ENCODE measurements around the gene NPHS1. TPM values are rescaled to one million over a fixed set of nuclear protein-coding genes. Genes with fewer than 3 reads are reported as not detected.
A peak's percentile ranks its signal among the peaks of the same experiment; 100 is the strongest.

NPHS1 gene
- polyA plus RNA-seq, 3 donors, result not detected

DNA sequence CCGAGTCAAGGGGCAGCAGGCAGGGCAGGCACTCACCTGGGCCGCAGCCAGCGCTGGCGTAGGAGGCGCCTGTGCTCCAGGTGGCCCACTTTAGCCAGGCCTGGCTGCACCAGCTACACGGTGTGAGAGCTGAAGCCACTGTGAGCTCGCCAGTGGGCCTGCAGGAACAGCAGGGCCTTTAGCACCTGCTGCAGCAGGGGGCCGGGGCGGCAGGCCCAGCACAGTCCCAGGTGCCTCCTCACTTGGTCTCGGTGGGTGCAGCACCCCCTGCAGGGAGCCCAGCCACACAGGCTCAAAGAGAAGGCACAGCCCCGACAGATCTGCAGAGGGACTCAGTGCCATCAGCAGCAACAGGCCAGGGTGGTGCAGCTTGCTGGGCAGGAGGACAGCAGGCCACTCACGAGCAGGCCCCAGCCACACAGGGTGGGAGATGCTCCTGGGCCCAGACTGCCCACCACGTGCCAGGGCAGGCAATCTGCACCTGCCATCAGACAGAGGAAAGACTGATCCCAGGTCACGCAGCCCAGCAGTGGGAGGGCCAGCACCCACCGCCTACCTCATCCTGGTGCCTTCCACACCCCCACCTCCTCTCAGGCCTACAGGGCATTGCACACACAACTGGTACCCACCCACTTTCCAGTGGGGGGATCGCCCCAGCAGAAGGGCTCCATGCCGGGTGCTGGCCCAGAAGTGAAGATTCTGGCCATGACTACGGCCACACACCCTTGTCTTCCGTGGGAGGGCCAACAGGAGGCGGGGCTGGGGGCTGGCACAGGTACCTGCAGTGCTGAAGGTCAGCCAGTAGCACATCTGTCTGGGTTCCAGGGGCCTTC is 61.1 kb downstream of the NPHS1 start:
- peak in 1 of 3 donors; percentile 3 for DNase-seq
- WGBS (ENCODE audit: insufficient coverage), result 80% methylated on average over 20 of the region's 20 CpGs
- no peaks in the 10 kb centered on the region for H3K4me1 Mint-ChIP-seq
- Histone ChIP-seq H3K27me3 (ENCODE audit: control insufficient read depth in 2 of 2, insufficient read depth in 2 of 2, low read length in 2 of 2) (peaks cover 0 to under 1% of the 10 kb centered on the region in 2 donors), H3K4me2 (replicated peaks; ENCODE audit: extremely low read depth, low read length, poor library complexity, severe bottlenecking) (no peak overlapping the region), H3K4me1 (ENCODE audit: control insufficient read depth in 1 of 2, insufficient read depth in 2 of 2, low read length in 2 of 2) (no peaks in the 10 kb centered on the region), H2AFZ (ENCODE audit: insufficient read depth, low read depth, low read length, poor library complexity, severe bottlenecking) (no peak overlapping the region), H3K79me2 (ENCODE audit: insufficient read depth, low read length) (no peaks in the 10 kb centered on the region), H3K4me3 (replicated peaks in 1 of 3; ENCODE audit: low read depth in 2 of 3, low read length in 3 of 3) (no peak overlapping the region), H3K9me3 (replicated peaks in 1 of 2; ENCODE audit: control insufficient read depth in 1 of 2, insufficient read depth in 1 of 2, low read length in 2 of 2) (no peaks in the 10 kb centered on the region), H3K27ac (ENCODE audit: low read depth in 1 of 2, low read length in 2 of 2) (no peak overlapping the region), H4K20me1 (ENCODE audit: insufficient read depth, low read length) (no peaks in the 10 kb centered on the region), H3K36me3 (replicated peaks in 1 of 2; ENCODE audit: control insufficient read depth in 1 of 2, insufficient read depth in 2 of 2, low read length in 2 of 2) (peaks cover 2 to 7% of the 10 kb centered on the region in 2 donors), H3K9ac (ENCODE audit: insufficient read depth, low read length, poor library complexity, severe bottlenecking) (no peak overlapping the region)
- H3K36me3 Mint-ChIP-seq, result peaks cover under 1 to 6% of the 10 kb centered on the region in 2 donors
- peak overlapping the region in 1 of 7 donors; percentile 71 for H3K27ac Mint-ChIP-seq
- TF ChIP-seq, protein P1, sequence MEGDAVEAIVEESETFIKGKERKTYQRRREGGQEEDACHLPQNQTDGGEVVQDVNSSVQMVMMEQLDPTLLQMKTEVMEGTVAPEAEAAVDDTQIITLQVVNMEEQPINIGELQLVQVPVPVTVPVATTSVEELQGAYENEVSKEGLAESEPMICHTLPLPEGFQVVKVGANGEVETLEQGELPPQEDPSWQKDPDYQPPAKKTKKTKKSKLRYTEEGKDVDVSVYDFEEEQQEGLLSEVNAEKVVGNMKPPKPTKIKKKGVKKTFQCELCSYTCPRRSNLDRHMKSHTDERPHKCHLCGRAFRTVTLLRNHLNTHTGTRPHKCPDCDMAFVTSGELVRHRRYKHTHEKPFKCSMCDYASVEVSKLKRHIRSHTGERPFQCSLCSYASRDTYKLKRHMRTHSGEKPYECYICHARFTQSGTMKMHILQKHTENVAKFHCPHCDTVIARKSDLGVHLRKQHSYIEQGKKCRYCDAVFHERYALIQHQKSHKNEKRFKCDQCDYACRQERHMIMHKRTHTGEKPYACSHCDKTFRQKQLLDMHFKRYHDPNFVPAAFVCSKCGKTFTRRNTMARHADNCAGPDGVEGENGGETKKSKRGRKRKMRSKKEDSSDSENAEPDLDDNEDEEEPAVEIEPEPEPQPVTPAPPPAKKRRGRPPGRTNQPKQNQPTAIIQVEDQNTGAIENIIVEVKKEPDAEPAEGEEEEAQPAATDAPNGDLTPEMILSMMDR (IDR thresholded peaks at IDR 0.05), result no peak
- H3K27me3 Mint-ChIP-seq (ENCODE audit: low read depth in 3 of 3), result peaks cover 11 to 19% (median 14%) of the 10 kb centered on the region in 3 donors
- no peak overlapping the region for H3K4me3 Mint-ChIP-seq
- peaks cover 0 to under 1% (median 0%) of the 10 kb centered on the region in 7 donors for H3K9me3 Mint-ChIP-seq
- intact Hi-C loops (cut with micrococcal nuclease), result no loop called here

DNA sequence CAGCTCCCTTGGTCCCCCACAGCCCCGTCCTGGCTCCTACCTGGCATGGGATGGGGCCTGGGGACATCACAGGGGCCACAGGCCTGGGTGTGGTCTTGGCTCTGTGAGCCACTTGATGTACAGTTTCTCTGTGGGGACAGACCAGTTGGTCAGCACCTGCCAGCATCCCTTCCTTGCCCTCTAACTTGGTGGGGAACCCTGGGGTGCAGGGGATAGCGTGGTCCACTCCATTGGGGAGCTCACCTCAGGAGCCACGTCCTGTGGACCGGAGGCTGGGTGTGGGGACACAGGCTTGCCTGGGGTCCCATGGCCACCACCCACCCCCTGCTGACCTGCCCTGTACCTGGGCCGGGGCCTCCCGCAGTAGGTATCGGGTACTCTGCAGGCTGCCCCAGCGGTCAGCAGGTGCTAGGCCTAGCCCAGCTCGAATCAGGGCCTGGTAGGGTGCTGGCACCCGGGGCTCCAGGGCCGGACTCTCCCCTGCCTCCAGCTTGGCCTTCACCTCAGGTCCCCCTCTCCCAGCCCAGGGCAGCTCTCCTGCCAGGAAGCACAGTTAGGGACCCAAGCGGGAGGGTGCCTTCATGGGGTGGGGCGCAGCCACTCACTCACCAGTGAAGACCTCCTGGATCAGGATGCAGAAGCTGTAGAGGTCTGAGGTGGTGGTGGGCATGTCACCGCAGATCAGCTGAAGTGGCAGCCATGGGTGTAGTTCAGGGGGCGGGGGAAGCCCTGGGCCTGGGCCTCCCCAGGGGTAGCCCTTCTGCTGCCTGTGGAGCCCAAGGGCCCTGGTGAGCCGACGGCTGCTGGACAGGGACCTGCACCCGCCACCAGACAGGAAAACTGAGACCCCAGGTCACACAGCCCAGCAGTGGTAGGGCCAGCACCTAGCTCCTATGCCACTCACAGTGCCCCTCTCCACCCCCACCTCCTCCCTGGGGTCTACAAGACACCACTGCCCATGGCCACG is 62.0 kb downstream of the NPHS1 start:
- DNase-seq, result peak in 1 of 3 donors; percentile 2
- no peaks in the 10 kb centered on the region for H3K4me1 Mint-ChIP-seq
- H3K36me3 Mint-ChIP-seq, result peaks cover 8 to 15% of the 10 kb centered on the region in 2 donors
- Histone ChIP-seq H3K27ac (ENCODE audit: low read depth in 1 of 2, low read length in 2 of 2) (no peak overlapping the region), H3K9me3 (replicated peaks in 1 of 2; ENCODE audit: control insufficient read depth in 1 of 2, insufficient read depth in 1 of 2, low read length in 2 of 2) (no peaks in the 10 kb centered on the region), H3K79me2 (ENCODE audit: insufficient read depth, low read length) (no peaks in the 10 kb centered on the region), H3K4me1 (ENCODE audit: control insufficient read depth in 1 of 2, insufficient read depth in 2 of 2, low read length in 2 of 2) (no peaks in the 10 kb centered on the region), H3K27me3 (ENCODE audit: control insufficient read depth in 2 of 2, insufficient read depth in 2 of 2, low read length in 2 of 2) (no peaks in the 10 kb centered on the region), H3K4me2 (replicated peaks; ENCODE audit: extremely low read depth, low read length, poor library complexity, severe bottlenecking) (no peak overlapping the region), H2AFZ (ENCODE audit: insufficient read depth, low read depth, low read length, poor library complexity, severe bottlenecking) (no peak overlapping the region), H3K9ac (ENCODE audit: insufficient read depth, low read length, poor library complexity, severe bottlenecking) (no peak overlapping the region), H4K20me1 (ENCODE audit: insufficient read depth, low read length) (no peaks in the 10 kb centered on the region), H3K36me3 (replicated peaks in 1 of 2; ENCODE audit: control insufficient read depth in 1 of 2, insufficient read depth in 2 of 2, low read length in 2 of 2) (peaks cover 7% of the 10 kb centered on the region in 2 donors), H3K4me3 (replicated peaks in 1 of 3; ENCODE audit: low read depth in 2 of 3, low read length in 3 of 3) (no peak overlapping the region)
- intact Hi-C loops (cut with micrococcal nuclease), result no loop called here
- H3K9me3 Mint-ChIP-seq, result no peaks in the 10 kb centered on the region
- TF ChIP-seq, protein P1 (IDR thresholded peaks at IDR 0.05), result no peak
- H3K4me3 Mint-ChIP-seq, result no peak overlapping the region
- WGBS (ENCODE audit: insufficient coverage), result 94% methylated on average over 13 of the region's 19 CpGs
- no peak overlapping the region for H3K27ac Mint-ChIP-seq
- peaks cover 3 to 12% (median 9%) of the 10 kb centered on the region in 3 donors for H3K27me3 Mint-ChIP-seq (ENCODE audit: low read depth in 3 of 3)
